VCaP (cell line): ENCODE results near the gene ABCA2.

Experiments
- H3K27ac ChIP-seq: fragments of 450-650 bp; 2 replicates; pipeline ENCODE4 v1.5.1; 2017
- CTCF ChIP-seq: fragments of 450-650 bp; conservative IDR thresholded peaks from 2 replicates; pipeline ENCODE4 v1.5.1; 2017; ENCODE audit warnings: mild to moderate bottlenecking, moderate library complexity

The ABCA2 gene

GRCh38 chr9:137017071-137017470 is 11.0 kb downstream of the ABCA2 start:
- H3K27ac ChIP-seq, result no peak overlapping the region
- TF ChIP-seq CTCF, result no peak

GRCh38 chr9:137016436-137016835 is 11.6 kb downstream of the ABCA2 start:
- H3K27ac ChIP-seq, result no peak overlapping the region
- no peak for TF ChIP-seq CTCF

GRCh38 chr9:137015976-137016375 is 12.1 kb downstream of the ABCA2 start:
- H3K27ac ChIP-seq, result no peak overlapping the region

DNA sequence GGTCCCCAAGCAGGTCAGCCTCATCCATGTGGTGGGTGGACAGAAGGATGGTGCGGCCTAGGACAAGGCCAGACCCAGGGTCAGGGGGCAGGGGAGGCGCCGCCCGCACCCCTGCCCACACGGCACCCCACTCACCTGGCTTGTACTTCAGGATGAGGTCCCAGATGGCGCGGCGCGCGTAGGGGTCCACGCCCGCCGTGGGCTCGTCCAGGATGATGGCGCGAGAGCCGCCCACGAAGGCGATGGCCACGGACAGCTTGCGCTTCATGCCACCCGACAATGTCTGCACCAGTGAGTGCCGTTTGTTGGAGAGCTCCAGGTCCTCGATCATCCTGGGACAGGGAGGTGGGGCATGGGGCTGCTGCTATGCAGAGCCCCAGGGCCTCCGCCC is 12.5 kb downstream of the ABCA2 start:
- H3K27ac ChIP-seq, result no peak overlapping the region
- TF ChIP-seq CTCF, result no peak

More at GRCh38 chr9:137015976-137016375, 12.1 kb downstream of the ABCA2 start:
- no peak for TF ChIP-seq CTCF

DNA sequence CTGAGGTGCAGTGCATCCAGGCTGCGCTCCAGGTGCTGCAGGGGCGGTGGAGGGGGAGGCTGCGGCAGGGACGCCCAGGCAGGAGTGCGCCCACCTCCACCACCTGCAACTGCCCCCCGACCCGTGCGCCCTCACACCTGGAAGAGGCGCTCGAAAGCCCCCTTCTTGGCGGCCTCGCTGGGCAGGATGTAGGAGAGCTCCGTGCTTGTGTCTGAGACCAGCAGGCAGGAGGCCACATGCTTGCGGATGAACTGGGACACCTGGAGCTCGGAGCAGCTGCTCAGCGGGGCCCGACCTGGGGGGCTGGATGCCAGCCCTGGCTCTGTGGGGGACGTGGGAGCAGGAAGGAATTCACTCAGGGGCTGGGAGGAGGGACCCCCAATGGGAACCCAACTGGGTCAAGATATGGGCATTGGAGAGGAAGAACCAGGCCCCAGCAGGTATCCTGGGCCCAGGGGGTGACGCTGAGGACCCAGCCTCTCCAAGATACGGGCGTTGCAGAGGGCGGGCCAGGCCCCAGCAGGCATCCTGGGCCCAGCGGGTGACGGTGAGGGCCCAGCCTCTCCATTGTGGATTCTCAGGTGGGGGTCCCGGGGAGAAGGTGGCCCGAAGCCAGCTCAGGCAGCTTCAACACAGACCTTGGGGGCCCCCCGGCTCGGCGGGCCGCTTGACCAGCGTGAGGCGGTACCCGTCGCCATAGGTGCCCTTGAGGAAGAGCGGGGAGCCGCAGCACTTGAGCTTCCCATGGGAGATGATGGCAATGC is 13.1 kb downstream of the ABCA2 start:
- no peak overlapping the region for H3K27ac ChIP-seq
- TF ChIP-seq CTCF, result no peak

- H3K27ac ChIP-seq, result no peak overlapping the region
- no peak for TF ChIP-seq CTCF
Observed at GRCh38 chr9:137014166-137014565, 13.9 kb downstream of the ABCA2 start.

- TF ChIP-seq CTCF, result no peak
- H3K27ac ChIP-seq, result no peak overlapping the region
Observed at GRCh38 chr9:137013571-137013940, 14.5 kb downstream of the ABCA2 start.
